ENCODE data around the gene ERICH6B. TPM values are rescaled to one million over a fixed set of nuclear protein-coding genes. Genes with fewer than 3 reads are reported as not detected.
"Not testable (repeated sequence)": the region's sequence is repeated elsewhere in the genome, so short reads cannot be mapped to it uniquely, and the experiment has no call there.

The ERICH6B gene
- not detected in 2 replicates for total RNA-seq (2014; rRNA removed; shearing (Covaris generic))
- not detected in 2 replicates for polyA plus RNA-seq (2016; fragmentation: Nextera tagmentation; extraction: Ambion mirVana)

- Histone ChIP-seq H3K4me2 (ENCODE audit: unreplicated experiment) (no peak within 1 kb of the TSS), H3K27me3 (replicated peaks; ENCODE audit: insufficient read depth) (peaks cover 91% of the 10 kb centered on the region)
Observed at GRCh38 chr13:45615501-45616101, at the start of gene ERICH6B. Gene ERICH6B, minus strand, starts transcription at chr13:45615739. Its CDS starts 18,734 bp downstream, at chr13:45597005.

GRCh38 chr13:45662903-45663302, 47.4 kb upstream of the ERICH6B start:
- in situ Hi-C loops (cut with MboI); H3K27me3 ChIP-seq (replicated peaks; ENCODE audit: insufficient read depth); H3K79me2 ChIP-seq (ENCODE audit: insufficient read depth); H3K36me3 ChIP-seq (ENCODE audit: low read depth); DNase-seq; H2AFZ ChIP-seq; H4K20me1 ChIP-seq (ENCODE audit: insufficient read depth); H3K4me3 ChIP-seq; H3K9ac ChIP-seq; H3K9me3 ChIP-seq (ENCODE audit: low read depth); H3K4me2 ChIP-seq (ENCODE audit: unreplicated experiment); H3K9me2 ChIP-seq (ENCODE audit: insufficient read depth); H3K27ac ChIP-seq: not testable (repeated sequence)
- H3K4me1 ChIP-seq (ENCODE audit: insufficient read depth), result peaks cover 22% of the 10 kb centered on the region
- 88 to 93% methylated on average over 1 of the region's 1 CpG for WGBS, 2 experiments (ENCODE audit: low coverage in 1 of 2, low lambda C conversion rate in 2 of 2, missing lambda C conversion rate in 2 of 2)
- H3F3A ChIP-seq (ENCODE audit: insufficient read depth), result peaks cover 27% of the 10 kb centered on the region

More at GRCh38 chr13:45615501-45616101, at the start of gene ERICH6B:
- in situ Hi-C loops (cut with MboI), result no loop called here
- no peak for TF ChIP-seq EZH2 (IDR thresholded peaks at IDR 0.05; ENCODE audit: insufficient read depth, poor library complexity, severe bottlenecking)
- TF ChIP-seq EZH2phosphoT487 (IDR thresholded peaks at IDR 0.05; ENCODE audit: insufficient read depth, low read depth), result no peak
- WGBS, 2 experiments (ENCODE audit: low coverage in 1 of 2, low lambda C conversion rate in 2 of 2, missing lambda C conversion rate in 2 of 2), result 15 to 22% methylated on average over 26 to 27 of the region's 27 CpGs
- no peak for DNase-seq
- no peak within 1 kb of the TSS for H3K9ac ChIP-seq
- H3F3A ChIP-seq (ENCODE audit: insufficient read depth), result no peaks in the 10 kb centered on the region
- no peaks in the 10 kb centered on the region for H3K4me1 ChIP-seq (ENCODE audit: insufficient read depth)
- no peak within 1 kb of the TSS for H3K27ac ChIP-seq
- no peaks in the 10 kb centered on the region for H3K79me2 ChIP-seq (ENCODE audit: insufficient read depth)
- no peaks in the 10 kb centered on the region for H3K36me3 ChIP-seq (ENCODE audit: low read depth)
- H3K4me3 ChIP-seq, result no peak within 1 kb of the TSS
- H3K9me3 ChIP-seq (ENCODE audit: low read depth), result no peaks in the 10 kb centered on the region
- no peaks in the 10 kb centered on the region for H4K20me1 ChIP-seq (ENCODE audit: insufficient read depth)
- H3K9me2 ChIP-seq (ENCODE audit: insufficient read depth), result no peaks in the 10 kb centered on the region
- no peak within 1 kb of the TSS for H2AFZ ChIP-seq

GRCh38 chr13:45662162-45662561, 46.6 kb upstream of the ERICH6B start:
- H3K4me3 ChIP-seq, result no peak overlapping the region
- H2AFZ ChIP-seq, result no peak overlapping the region
- no peaks in the 10 kb centered on the region for H3K36me3 ChIP-seq (ENCODE audit: low read depth)
- H3K9me3 ChIP-seq (ENCODE audit: low read depth), result no peaks in the 10 kb centered on the region
- H3K9me2 ChIP-seq (ENCODE audit: insufficient read depth), result no peaks in the 10 kb centered on the region
- no peaks in the 10 kb centered on the region for H4K20me1 ChIP-seq (ENCODE audit: insufficient read depth)
- WGBS, 2 experiments (ENCODE audit: low coverage in 1 of 2, low lambda C conversion rate in 2 of 2, missing lambda C conversion rate in 2 of 2), result 19 to 48% methylated on average over 1 of the region's 1 CpG
- peak overlapping the region; percentile 2 for H3K4me2 ChIP-seq (ENCODE audit: unreplicated experiment)
- no peak overlapping the region for H3K9ac ChIP-seq
- no peaks in the 10 kb centered on the region for H3K27me3 ChIP-seq (replicated peaks; ENCODE audit: insufficient read depth)
- no peaks in the 10 kb centered on the region for H3K79me2 ChIP-seq (ENCODE audit: insufficient read depth)
- peaks cover 31% of the 10 kb centered on the region for H3F3A ChIP-seq (ENCODE audit: insufficient read depth)
- peaks cover 23% of the 10 kb centered on the region for H3K4me1 ChIP-seq (ENCODE audit: insufficient read depth)
- H3K27ac ChIP-seq, result no peak overlapping the region
- no peak for TF ChIP-seq EZH2 (IDR thresholded peaks at IDR 0.05; ENCODE audit: insufficient read depth, poor library complexity, severe bottlenecking)
- in situ Hi-C loops (cut with MboI), result no loop called here
- peak; percentile 30 for DNase-seq

- H3K79me2 ChIP-seq (ENCODE audit: insufficient read depth); H3K4me2 ChIP-seq (ENCODE audit: unreplicated experiment); H3K36me3 ChIP-seq (ENCODE audit: low read depth); H3K27ac ChIP-seq; H3K9me2 ChIP-seq (ENCODE audit: insufficient read depth); H3K9ac ChIP-seq; H4K20me1 ChIP-seq (ENCODE audit: insufficient read depth); H2AFZ ChIP-seq; DNase-seq; H3K4me3 ChIP-seq; H3K27me3 ChIP-seq (replicated peaks; ENCODE audit: insufficient read depth); in situ Hi-C loops (cut with MboI); H3K9me3 ChIP-seq (ENCODE audit: low read depth): not testable (repeated sequence)
- H3K4me1 ChIP-seq (ENCODE audit: insufficient read depth), result peaks cover 23% of the 10 kb centered on the region
- 71% methylated on average over 1 of the region's 1 CpG for WGBS, 2 experiments (ENCODE audit: low coverage in 1 of 2, low lambda C conversion rate in 2 of 2, missing lambda C conversion rate in 2 of 2)
- peaks cover 31% of the 10 kb centered on the region for H3F3A ChIP-seq (ENCODE audit: insufficient read depth)
Observed at GRCh38 chr13:45660458-45660857, 44.9 kb upstream of the ERICH6B start.

GRCh38 chr13:45659536-45659935, 44.0 kb upstream of the ERICH6B start:
- in situ Hi-C loops (cut with MboI), result no loop called here
- Histone ChIP-seq H3K79me2 (ENCODE audit: insufficient read depth) (no peaks in the 10 kb centered on the region), H3K9me2 (ENCODE audit: insufficient read depth) (no peaks in the 10 kb centered on the region), H3K9ac (no peak overlapping the region), H3K4me3 (no peak overlapping the region), H2AFZ (no peak overlapping the region), H3K4me2 (ENCODE audit: unreplicated experiment) (peak overlapping the region; percentile 65), H3K4me1 (ENCODE audit: insufficient read depth) (peaks cover 23% of the 10 kb centered on the region), H3K9me3 (ENCODE audit: low read depth) (no peaks in the 10 kb centered on the region), H3K27ac (peak overlapping the region; percentile 71), H4K20me1 (ENCODE audit: insufficient read depth) (no peaks in the 10 kb centered on the region), H3K27me3 (replicated peaks; ENCODE audit: insufficient read depth) (no peaks in the 10 kb centered on the region), H3F3A (ENCODE audit: insufficient read depth) (peaks cover 31% of the 10 kb centered on the region), H3K36me3 (ENCODE audit: low read depth) (no peaks in the 10 kb centered on the region)
- DNase-seq, result no peak
- 86 to 90% methylated on average over 3 of the region's 3 CpGs for WGBS, 2 experiments (ENCODE audit: low coverage in 1 of 2, low lambda C conversion rate in 2 of 2, missing lambda C conversion rate in 2 of 2)
- TF ChIP-seq EZH2 (IDR thresholded peaks at IDR 0.05; ENCODE audit: insufficient read depth, poor library complexity, severe bottlenecking) (no peak), EZH2phosphoT487 (IDR thresholded peaks at IDR 0.05; ENCODE audit: insufficient read depth, low read depth) (no peak)
